GM12878 (cell line): ENCODE measurements around the gene ADGRG4.

ENCODE experiments used
- ESRRA ChIP-seq: IDR thresholded peaks from 2 replicates; pipeline ENCODE4 v1.6.1; 2012; ENCODE audit warnings: mild to moderate bottlenecking, low read length, improper control_type of control experiment
- ETV6 ChIP-seq, 2 experiments: fragments of 450-650 bp in 1 of 2; IDR thresholded peaks in 1 of 2; conservative IDR thresholded peaks in 1 of 2; 2 replicates each; pipeline ENCODE4 v1.6.1; 2014; ENCODE audit warnings: antibody characterized with exemption in 1 of 2, borderline replicate concordance in 1 of 2, low read depth in 1 of 2, mild to moderate bottlenecking in 1 of 2, moderate library complexity in 1 of 2
- EZH2 ChIP-seq: IDR thresholded peaks from 2 replicates; pipeline ENCODE4 v1.6.1; 2012; ENCODE audit warnings: low read depth, mild to moderate bottlenecking, control low read depth, inconsistent platforms, low read length, borderline replicate concordance; ENCODE audit not compliant: control insufficient read depth
- POLR2AphosphoS5 ChIP-seq: IDR thresholded peaks from 2 replicates; pipeline ENCODE4 v1.6.1; 2011; ENCODE audit warnings: mild to moderate bottlenecking, low read length, inconsistent platforms
- TARDBP ChIP-seq: IDR thresholded peaks from 2 replicates; pipeline ENCODE4 v1.6.1; 2016; ENCODE audit warnings: borderline replicate concordance
- YY1 ChIP-seq: IDR thresholded peaks from 2 replicates; pipeline ENCODE4 v1.6.1; 2011; ENCODE audit warnings: low read depth, mild to moderate bottlenecking, low read length
- TF ChIP-seq, protein P1 (sequence below), 3 experiments: IDR thresholded peaks in 2 of 3; conservative IDR thresholded peaks in 1 of 3; 2 replicates each; pipeline ENCODE4 v1.5.1; 2011; ENCODE audit warnings: low read depth in 3 of 3, low read length in 3 of 3, mild to moderate bottlenecking in 3 of 3, control low read depth in 2 of 3, moderate library complexity in 2 of 3, inconsistent platforms in 1 of 3, mixed read lengths in 1 of 3; ENCODE audit not compliant: control insufficient read depth in 2 of 3, insufficient read depth in 1 of 3; ENCODE audit errors: extremely low read depth in 1 of 3

- TF ChIP-seq POLR2AphosphoS5 = no peak
- TF ChIP-seq ETV6 (conservative IDR thresholded peaks at IDR 0.05 in 1 of 2, IDR thresholded peaks at IDR 0.05 in 1 of 2; ENCODE audit: borderline replicate concordance in 1 of 2, low read depth in 1 of 2) = no peak
- TF ChIP-seq YY1 = no peak
- TF ChIP-seq ESRRA = no peak
- TF ChIP-seq EZH2 = no peak
- TF ChIP-seq, protein P1, sequence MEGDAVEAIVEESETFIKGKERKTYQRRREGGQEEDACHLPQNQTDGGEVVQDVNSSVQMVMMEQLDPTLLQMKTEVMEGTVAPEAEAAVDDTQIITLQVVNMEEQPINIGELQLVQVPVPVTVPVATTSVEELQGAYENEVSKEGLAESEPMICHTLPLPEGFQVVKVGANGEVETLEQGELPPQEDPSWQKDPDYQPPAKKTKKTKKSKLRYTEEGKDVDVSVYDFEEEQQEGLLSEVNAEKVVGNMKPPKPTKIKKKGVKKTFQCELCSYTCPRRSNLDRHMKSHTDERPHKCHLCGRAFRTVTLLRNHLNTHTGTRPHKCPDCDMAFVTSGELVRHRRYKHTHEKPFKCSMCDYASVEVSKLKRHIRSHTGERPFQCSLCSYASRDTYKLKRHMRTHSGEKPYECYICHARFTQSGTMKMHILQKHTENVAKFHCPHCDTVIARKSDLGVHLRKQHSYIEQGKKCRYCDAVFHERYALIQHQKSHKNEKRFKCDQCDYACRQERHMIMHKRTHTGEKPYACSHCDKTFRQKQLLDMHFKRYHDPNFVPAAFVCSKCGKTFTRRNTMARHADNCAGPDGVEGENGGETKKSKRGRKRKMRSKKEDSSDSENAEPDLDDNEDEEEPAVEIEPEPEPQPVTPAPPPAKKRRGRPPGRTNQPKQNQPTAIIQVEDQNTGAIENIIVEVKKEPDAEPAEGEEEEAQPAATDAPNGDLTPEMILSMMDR (IDR thresholded peaks at IDR 0.05 in 2 of 3, conservative IDR thresholded peaks at IDR 0.05 in 1 of 3; ENCODE audit: control insufficient read depth in 2 of 3, extremely low read depth in 1 of 3, insufficient read depth in 1 of 3, low read depth in 3 of 3, low read length in 3 of 3) = no peak
- TF ChIP-seq TARDBP = no peak
Measured at GRCh38 chrX:136453114-136453513, 152.4 kb downstream of the ADGRG4 start.
